SK-N-SH (cell line): ENCODE results near the gene SSTR1.

Experiments used
- CTCF ChIP-seq: fragments of 200-600 bp; sonication (generic); IDR thresholded peaks from 2 replicates; pipeline ENCODE4 v1.6.1; 2017; ENCODE audit warnings: antibody characterized with exemption, mild to moderate bottlenecking, moderate library complexity
- EP300 ChIP-seq, 2 experiments: IDR thresholded peaks; 2 replicates each; pipeline versions ENCODE4 v1.4.0 to v1.6.1; 2012; ENCODE audit warnings: borderline replicate concordance in 1 of 2, low read depth in 1 of 2, low read length in 1 of 2
- JUND ChIP-seq: IDR thresholded peaks from 2 replicates; pipeline ENCODE4 v1.4.0; 2012
- NFIC ChIP-seq: IDR thresholded peaks from 2 replicates; pipeline ENCODE4 v1.4.0; 2012; ENCODE audit warnings: borderline replicate concordance
- POLR2AphosphoS5 ChIP-seq: IDR thresholded peaks from 2 replicates; pipeline ENCODE4 v1.6.1; 2012; ENCODE audit warnings: low read depth, low read length
- SMC3 ChIP-seq: IDR thresholded peaks from 2 replicates; pipeline ENCODE4 v1.6.1; 2012; ENCODE audit warnings: low read depth, low read length, improper control_type of control experiment
- USF1 ChIP-seq: IDR thresholded peaks from 2 replicates; pipeline ENCODE4 v1.4.0; 2012; ENCODE audit warnings: low read depth, borderline replicate concordance

- no peak for TF ChIP-seq POLR2AphosphoS5
- TF ChIP-seq SMC3: no peak
- no peak for TF ChIP-seq USF1
- TF ChIP-seq CTCF: no peak
- no peak for TF ChIP-seq EP300 (IDR thresholded peaks at IDR 0.05; ENCODE audit: borderline replicate concordance in 1 of 2, low read depth in 1 of 2, low read length in 1 of 2)
- no peak for TF ChIP-seq NFIC
- no peak for TF ChIP-seq JUND
These were observed 25.5 kb downstream of the SSTR1 start for GRCh38 chr14:38233218-38233617.
